Measurements from ENCODE around the gene EVA1A.

- TF ChIP-seq CTCF (IDR thresholded peaks at IDR 0.05; ENCODE audit: insufficient read depth, low read length, poor library complexity, severe bottlenecking): no peak
- TF ChIP-seq EZH2phosphoT487 (conservative IDR thresholded peaks at IDR 0.05; ENCODE audit: low read length): no peak
Measured at GRCh38 chr2:75532488-75532887, 28.3 kb downstream of the EVA1A start.
